ENCODE measurements around the gene MOCS3.
"Not testable (repeated sequence)": the region's sequence is repeated elsewhere in the genome, so short reads cannot be mapped to it uniquely, and the experiment has no call there.

The MOCS3 gene

DNA sequence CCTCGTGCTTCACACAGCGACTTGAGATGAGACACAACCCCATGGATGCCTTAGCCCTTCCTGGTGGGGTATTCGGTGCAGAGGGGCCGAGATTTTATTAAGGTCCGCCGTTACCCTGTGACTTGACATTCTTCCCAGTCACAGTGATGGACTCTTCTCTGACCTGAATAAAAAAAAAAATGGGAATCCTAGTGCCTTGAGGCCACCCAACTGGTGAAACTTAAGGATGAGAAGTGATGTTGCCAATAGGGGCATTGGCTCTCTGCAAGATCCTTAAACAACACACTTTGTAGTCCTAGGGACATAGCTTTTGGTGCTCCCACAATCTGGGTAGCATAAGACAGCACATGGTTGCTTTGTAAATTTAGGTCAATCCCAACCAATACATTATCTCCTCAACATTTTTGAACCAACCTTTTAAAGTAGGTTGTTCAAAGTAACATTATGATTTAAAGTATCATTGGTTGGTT, 26.6 kb upstream of the MOCS3 start:
- no peak for DNase-seq (ENCODE audit: low read depth)

DNA sequence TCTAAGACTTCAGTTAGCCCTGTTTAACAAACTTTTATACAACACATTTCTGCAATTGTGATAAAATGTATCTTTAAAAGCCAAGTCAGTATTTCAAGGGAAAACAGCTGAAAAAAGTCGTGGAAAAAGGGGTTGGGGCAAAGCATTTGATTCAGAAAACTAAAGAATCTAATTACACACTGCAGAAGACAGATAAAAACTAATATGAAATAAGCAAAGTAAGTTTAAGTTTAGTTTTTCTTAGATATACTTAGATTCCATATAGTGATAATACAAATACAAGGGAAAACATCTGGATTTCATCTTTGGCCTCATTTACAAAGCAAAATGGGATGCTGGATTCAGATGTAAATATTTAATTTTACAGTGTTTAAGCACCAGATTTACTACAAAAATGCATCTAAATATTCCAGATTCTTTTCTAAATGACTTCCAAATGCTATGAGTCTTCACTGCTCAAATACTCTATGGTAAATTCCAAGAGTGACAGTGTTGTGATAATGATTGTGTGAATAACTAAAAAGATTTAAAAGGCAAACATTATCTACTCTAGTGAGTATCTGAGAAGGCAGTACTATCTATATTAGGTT, 25.8 kb upstream of the MOCS3 start:
- DNase-seq (ENCODE audit: low read depth), result peak; percentile 73

DNA sequence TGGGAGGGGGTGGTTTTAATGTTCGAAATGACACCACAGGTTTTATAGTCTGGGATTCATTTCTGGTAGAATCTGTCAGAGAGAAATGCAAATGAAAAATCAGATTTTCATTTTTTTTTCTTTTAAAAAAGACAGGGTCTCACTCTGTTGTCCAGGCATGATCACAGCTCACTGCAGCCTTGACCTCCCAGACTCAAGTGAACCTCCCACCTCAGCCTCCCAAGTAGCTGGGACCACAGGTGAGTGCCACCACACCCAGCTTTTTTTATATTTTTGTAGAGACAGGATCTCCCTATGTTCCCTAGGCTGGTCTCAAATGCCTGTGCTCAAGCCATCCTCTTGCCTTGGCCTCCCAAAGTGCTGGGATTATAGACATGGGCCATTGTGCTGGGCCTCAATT, 25.0 kb upstream of the MOCS3 start:
- DNase-seq (ENCODE audit: low read depth), result no peak

DNA sequence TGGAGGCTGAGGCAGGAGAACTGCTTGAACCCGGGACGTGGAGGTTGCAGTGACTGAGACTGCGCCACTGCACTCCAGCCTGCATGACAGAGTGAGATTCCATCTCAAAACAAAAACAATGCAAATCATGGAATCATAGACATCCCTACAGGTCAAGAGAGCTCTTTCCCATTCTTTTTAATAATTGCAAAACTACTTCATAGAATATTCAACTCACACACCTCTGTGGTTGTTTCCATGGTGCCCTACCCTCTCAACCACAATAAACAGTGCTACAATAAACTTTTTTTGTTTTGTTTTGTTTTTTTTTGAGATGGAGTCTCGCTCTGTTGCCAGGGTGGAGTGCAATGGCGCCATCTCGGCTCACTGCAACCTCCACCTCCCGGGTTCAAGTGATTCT, 15.5 kb upstream of the MOCS3 start:
- no peak for DNase-seq (ENCODE audit: low read depth)

DNA sequence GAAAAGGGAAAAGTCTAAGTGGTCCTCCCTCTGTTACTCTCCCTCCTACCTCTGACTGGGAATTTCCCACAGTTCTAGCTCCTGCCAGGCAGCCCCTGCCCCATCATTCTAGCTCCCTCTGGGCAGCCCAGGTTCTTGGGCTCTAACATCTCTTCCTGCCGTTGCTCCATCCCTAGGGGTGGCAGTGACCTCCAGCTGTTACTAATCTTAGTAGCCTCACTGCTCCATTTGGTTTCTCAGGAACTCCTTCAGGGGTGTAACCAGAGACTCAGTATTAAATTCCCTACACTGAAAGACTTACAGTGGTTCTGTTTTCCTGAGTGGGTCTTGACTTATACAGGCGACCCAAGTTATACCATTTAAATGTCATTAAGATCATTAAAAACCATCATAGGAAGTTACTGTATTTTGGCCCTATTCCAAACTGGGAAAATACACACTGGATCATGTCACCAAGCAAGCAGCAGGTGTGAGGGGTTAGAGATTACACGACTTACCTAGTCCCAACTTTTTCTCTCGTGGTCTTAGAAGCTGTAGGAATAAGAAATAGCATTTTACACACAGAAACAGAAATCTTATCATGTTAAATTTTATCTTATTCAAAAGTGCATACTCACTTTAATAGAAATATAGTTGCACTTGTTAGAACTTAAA, 10.4 kb upstream of the MOCS3 start:
- no peak for DNase-seq (ENCODE audit: low read depth)

DNA sequence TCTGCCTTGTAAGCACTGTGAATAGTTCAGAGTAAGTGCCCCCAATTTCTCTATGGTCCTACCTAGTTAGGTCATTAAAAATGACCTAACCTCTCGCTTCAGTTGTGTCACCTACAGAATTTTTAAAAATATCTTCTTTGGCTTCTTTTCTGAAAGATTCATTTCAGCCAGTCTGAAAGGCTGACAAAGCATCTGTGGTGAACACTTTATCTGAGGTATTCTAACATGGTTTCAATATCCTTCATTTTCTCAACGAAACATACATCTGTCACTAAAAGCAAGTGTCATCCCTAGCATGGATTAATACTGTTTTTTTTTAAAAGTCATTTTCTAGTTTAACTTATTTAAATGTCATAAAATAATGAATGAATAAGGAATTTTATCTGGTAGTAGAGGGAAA, 5.4 kb upstream of the MOCS3 start:
- DNase-seq (ENCODE audit: low read depth), result no peak

DNA sequence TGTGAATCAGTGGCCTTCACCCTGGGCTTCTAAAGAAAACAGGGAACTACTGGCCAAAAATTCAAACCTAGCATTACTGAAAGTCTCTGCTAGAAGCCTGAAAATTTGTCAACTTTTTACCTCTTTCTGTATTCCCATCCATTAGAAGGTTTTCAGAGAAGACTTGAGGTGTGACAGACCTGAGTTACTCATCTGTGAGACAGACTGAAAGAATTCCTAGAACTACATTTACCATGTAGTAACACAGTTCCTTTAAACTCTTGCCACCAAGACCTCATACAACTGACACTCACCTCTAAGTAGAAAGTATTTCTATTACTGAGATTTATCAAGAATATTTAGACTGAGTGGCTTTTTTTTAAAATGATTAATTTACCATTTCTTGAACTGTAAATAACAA, 4.8 kb upstream of the MOCS3 start:
- no peak for DNase-seq (ENCODE audit: low read depth)

DNA sequence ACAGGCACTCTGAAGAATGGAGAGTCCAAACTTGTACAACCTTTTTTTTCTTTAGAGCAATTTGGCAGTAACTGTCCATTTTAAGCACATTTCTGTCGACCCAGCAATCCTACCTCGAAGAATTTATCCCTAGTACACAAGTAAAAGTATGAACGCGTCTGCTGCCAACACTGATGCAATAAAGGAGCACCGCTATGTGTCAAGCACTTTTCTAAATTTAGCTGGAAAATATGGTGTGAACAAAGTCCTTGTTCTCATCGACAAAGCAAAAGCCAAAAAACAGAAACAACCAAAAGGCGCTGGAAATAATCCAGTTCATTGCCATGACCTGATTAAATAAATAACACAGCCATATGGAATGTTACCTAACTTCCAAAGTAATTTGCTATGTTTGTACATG, 1.3 kb upstream of the MOCS3 start:
- peak; percentile 32 for DNase-seq (ENCODE audit: low read depth)

DNA sequence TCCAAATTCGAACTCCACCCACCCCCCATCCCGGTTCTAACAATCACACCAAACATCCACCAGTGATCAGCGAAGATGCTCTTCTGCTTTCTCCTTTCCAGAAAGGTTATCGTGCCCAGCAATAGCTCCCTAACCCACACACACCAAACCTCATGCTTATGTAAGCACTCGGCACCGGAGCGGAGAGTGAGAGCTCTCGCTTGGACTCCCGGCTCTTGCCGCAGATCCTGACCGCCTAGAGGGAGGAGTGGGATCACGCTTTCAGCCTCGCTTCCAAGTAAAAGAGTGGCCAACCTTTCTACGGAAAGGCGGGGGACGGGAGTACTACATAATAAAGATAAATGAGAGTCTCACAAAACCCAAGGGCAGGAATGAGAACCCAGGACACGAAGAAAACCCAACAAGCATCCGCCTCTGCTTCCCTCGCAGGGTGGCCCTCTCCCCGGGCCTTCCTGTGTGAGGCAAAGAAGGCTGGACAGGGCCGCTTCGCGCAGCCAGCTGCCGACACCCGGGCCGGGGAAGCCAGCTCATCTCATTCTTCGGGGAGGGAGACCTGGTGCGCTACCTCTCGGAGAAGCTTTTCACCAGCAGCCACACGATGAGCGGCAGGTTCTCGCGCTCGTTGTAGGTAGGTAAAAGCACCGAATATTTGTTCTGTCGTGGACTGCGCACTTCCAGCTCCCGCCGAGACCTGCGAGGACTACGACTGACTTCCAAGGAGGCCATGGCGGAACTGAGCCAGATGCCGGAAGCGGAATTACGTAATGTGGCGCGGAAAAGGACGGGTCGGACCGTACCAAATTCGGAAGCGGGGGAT, 612 bp upstream of the MOCS3 start, which contains the start of gene DPM1:
DPM1 (minus strand) TSS at position 735 of the 817 bp plus-strand sequence; CDS start at position 726, 9 bp downstream.
- DNase-seq (ENCODE audit: low read depth), result peak; percentile 87

DNA sequence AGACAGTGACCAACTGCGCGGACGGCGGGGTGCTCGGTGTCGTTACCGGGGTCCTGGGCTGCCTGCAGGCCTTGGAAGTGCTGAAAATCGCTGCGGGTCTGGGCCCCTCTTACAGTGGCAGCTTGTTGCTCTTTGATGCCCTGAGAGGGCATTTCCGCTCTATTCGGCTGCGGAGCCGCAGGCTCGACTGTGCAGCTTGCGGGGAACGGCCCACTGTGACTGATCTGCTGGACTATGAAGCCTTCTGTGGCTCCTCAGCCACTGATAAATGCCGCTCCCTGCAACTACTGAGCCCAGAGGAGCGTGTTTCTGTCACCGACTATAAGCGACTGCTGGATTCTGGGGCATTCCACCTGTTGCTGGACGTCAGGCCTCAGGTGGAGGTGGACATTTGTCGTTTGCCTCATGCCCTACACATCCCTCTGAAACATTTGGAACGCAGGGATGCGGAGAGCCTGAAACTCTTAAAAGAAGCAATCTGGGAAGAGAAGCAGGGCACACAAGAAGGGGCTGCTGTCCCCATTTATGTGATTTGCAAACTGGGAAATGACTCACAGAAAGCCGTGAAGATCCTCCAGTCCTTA, 1.0 kb downstream of the MOCS3 start:
- no peak for DNase-seq (ENCODE audit: low read depth)

DNA sequence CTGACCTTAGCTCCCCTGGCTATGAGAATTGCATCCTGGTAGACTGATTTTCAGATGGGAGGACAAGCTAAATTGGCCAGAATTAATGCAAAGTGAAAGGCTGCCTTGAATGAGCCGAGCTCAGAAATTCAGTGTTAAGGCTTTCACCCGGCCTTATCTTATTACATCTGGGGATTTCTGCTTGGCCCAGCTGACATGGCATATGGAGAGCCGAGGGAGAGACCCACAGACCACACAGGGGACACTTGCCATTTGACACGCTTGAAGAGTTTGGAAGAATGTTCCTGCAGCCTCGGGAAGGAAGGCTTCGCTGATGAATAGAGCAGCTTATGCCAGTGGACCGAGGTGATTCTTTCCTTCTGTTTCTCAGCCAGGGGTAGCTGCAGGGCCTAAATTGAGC, 9.0 kb downstream of the MOCS3 start:
- no peak for DNase-seq (ENCODE audit: low read depth)

DNA sequence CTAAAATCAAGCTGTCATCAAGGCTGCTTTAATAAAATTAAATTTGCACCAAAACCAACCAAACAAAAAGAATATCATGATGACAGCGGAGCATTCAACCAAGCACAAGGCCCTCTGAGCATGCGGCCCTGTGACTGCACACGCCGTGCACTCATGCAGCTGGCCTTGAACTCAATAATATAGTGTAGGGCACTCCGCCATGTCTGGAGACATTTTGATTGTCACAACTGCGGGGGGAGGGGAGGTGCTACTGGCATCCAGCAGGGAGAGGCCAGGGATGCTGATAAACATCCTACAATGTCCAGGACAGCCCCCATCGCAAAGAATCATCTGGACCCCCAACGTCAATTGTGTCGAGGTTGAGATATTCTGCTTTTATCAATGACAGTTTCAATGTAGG, 9.7 kb downstream of the MOCS3 start:
- no peak for DNase-seq (ENCODE audit: low read depth)

DNA sequence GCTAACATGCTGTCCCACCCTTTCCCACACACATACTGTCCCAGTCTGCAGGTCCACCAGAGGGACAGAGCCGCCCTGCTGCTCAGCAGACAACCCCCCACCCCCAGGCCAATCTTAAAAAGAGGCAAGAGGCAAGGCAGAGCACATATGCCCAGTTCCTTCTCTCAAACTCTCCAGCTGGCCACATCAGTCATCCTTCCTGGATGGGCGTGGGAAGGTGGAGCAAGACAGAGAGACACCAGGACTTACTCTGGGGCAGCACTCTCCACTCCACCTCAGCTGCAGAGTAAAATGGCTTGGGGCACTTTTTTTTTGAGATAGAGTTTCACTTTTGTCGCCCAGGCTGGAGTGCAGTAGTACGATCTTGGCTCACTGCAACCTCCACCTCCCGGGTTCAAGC, 10.8 kb downstream of the MOCS3 start:
- no peak for DNase-seq (ENCODE audit: low read depth)

DNA sequence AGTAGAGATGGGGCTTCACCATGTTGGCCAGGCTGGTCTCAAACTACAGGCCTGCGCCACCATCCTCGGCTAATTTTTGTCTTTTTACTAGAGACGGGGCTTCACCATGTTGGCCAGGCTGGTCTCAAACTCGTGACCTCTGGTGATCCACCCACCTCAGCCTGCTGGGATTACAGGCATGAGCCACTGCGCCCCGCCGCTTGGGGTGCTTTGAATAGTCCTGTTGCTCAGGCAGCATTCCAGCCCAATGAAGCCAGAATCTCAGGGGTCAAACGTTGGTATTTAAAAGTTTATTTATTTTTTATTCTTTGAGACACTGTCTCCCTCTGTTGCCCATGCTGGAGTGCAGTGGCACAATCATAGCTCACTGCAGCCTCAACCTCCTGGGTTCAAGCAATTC, 11.3 kb downstream of the MOCS3 start:
- peak; percentile 43 for DNase-seq (ENCODE audit: low read depth)

DNA sequence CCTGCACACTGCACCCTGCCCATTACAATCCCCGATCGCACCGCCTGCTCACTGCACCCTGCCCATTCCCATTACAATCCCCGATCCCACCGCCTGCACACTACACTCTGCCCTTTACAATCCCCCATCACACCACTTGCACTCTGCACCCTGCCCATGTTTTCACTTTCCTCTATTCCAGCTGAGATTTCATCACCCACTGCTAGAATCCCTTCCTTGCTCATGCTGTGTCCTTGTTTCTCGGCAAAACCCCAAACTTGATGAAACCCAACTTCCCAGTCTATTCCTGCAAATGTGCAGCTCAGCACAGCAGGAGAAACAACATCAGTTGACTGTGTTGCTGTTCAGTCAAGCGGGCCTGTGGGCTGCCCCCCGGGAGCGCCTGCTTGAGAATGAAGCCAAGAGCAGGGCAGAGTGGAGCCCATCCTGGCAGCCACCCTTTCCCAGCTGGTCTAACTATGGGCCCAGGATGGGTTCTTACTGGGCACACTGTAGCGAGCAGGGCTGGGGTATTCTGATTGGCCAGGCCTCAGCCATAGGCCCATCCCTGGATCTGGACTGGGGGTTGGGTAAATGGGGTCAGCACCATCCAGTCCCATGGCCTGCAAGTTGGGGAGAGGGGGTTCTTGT, 17.2 kb downstream of the MOCS3 start:
- no peak for DNase-seq (ENCODE audit: low read depth)

DNA sequence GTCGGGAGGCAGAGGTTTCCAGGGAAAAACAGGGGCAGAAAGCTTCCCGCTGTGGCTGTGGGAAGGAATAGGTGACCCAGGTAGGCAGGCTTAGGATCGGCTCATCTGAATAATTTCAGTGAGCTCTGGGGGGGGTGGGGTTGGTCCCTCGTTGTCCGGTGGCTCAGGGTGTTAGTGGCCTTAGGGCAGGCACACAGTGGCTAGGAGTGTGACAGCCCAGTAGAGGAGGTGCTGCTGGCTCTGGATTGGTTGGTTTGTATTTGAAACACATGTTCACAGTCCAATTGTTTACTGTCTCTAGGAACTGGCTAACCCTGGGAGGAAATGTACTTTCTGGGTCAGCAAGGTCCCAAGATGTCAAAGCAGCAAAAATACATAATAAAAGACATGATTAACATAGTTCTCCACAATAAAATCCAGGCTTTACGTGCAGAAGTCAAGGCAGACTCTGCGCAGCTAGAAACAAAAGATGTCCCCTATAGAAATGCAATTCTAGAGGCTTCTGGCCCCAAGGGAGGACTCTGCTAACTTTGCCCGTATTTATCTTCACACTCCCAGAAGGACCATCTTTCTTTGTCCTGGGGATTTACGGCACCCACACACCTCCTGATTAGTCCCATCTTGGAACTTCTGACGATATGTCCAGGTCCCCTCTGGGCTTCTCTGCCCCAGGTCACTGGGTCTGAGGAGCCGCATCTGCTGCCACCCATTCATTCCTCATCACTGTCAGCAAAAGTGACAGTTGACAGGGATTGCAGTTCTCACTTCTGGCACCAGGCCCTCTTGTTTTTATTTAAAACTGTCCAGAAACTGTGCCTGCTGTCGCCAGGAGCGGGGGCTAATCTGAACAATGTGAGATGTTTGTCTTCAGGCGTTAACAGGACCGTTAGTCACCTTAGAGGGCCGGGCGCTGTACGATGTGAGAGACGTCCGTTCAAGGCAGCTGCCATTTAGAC, 18.7 kb downstream of the MOCS3 start:
- no peak for DNase-seq (ENCODE audit: low read depth)

DNA sequence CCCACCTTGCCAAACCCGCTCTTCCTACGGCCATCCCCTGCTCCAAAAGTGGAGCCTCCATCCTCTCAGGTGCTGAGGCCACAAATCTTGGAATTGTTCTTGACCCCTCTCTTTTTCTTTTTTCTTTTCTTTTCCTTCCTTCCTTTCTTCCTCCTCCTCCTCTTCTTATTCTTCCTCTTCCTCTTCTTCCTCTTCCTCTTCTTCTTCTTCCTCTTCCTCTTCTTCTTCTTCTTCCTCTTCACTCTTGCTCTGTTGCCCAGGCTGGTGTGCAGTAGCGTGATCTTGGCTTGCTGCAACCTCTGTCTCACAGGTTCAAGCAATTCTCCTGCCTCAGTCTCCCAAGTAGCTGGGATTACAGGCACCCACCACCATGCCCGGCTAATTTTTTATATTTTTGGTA, 19.9 kb downstream of the MOCS3 start:
- DNase-seq (ENCODE audit: low read depth), result not testable (repeated sequence)

DNA sequence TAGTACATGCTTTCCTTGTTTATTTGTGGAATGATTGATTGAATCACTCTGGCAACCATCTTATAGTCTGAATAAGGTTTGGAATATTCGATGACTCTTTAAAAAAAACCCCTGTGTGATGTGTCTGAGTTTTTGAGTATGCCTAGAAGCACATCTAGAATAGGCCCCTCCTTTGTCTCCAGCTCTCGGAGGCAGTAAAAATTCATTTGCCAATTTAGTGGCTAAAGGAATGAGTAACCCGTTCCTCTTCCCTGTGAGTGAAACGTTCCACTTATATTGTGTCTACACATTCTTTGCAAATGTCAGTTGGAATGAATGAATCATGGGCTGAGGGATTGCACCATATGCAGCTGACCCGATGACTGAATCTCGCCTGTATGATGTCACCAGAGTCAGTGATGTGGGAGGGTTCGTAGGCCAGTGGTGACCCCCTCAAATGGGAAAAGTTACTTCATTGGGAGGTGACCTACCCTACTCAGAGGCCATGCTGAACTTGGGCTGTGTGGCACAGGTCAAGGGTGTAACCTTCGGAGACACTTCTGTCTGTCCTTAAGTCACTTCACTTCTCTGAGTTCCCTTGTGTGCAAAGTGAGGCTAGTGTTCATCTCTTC, 21.6 kb downstream of the MOCS3 start:
- peak; percentile 99 for DNase-seq (ENCODE audit: low read depth)

DNA sequence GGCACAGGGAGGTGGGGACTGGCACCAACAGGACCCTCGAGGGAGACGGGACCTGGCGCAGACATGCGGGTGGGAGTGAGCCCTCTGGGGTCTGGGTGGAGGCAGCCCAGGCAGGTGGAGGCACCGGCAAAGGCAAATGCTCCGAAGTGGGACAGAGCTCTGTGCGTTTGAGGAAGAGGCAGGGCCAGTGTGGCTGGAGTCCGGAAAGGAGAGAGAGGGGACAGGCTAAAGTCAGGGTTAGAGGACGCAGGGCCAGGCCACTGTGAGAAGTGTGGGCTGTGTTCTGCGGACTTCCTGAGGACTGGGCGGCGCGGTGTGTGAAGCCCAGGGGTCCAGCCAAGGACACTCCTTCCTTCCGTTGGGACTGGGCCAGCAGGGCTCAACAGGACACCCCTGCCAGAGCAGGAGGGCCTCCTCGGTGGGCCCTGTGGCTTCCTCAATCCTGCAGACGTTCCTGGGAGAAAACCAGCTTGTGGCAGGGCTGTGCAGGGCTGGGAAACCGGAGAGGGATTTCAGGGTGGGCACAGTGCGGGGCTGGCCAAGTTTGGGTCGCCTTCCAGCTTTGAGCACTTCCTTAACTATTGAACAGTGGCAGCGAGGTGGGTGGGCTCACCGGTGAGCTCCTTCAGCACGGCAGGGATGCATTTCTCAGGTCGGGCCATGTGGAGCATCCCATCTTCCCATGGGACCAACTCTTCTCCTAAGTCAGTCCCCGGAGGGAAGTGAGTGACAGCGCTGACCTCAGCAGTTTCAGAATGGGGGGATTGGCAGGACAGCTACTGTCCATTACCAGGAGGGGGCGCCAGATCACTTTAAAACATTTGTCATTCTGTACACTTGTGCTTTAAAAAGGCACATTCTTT, 22.5 kb downstream of the MOCS3 start:
- peak; percentile 75 for DNase-seq (ENCODE audit: low read depth)

DNA sequence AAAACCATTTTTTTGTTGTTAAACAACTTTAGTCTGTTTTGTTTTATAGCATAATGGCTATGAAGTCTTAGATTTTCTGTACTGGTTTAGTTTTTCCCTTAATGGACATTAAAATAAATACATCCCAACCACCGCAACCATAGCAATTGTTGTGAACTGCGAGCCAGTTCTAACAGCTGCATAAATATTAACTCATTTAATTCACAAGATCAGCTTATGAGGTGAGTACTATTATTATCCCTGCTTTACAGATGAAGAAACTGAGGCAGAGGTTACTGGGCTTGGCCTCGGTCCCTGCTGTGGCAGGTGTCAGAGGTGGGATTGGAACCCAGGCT, 23.1 kb downstream of the MOCS3 start:
- DNase-seq (ENCODE audit: low read depth), result no peak

Measured in EH (cell line).